ENCODE measurements around the gene UBE3D. TPM values are rescaled to one million over a fixed set of nuclear protein-coding genes. Genes with fewer than 3 reads are reported as not detected.
A peak's percentile ranks its signal among the peaks of the same experiment; 100 is the strongest.
"Not testable (repeated sequence)": the region's sequence is repeated elsewhere in the genome, so short reads cannot be mapped to it uniquely, and the experiment has no call there.

UBE3D gene
- total RNA-seq, 1 donor from 2014 or later = 1.8 TPM

DNA sequence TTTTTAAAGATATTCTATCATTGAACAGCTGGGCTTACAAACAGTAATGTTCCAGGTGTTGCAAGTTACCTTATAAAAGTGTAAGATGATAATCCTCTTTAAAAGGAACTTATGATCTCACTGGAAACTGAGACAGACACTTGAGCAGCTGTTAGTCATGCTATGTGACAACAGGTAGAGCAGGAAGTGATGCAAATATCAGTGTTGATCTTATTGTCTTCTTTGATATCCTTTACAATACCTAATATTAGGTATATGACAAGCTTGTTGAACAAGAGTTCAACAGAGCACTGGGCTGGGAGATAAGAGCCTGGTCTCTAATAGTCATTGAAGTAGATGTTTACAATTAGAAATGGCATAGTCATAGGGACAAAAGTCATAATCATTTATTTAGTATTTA lies 150.0 kb downstream of the UBE3D start:
- no peak for DNase-seq (ENCODE audit: low read depth in 2 of 2)

DNA sequence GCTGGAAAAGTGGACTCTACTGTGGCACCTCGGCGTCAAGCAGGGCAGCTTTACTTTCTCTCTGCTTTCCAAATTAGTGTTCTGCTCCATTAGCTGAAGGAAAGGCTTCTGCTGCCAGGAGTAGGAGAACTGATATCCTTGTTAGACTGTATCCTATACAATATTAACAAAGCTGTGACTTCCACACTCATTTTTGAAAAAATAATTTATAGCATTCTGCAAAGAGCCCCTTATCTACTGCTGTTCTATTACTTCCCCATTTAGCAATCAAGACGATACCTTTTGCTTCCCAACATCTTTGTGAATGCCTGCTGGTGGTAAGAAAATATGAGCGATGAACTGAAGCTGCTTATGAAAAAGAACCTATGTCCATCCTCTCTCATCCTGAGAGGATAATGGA lies 151.1 kb downstream of the UBE3D start:
- DNase-seq (ENCODE audit: low read depth in 2 of 2) = no peak

DNA sequence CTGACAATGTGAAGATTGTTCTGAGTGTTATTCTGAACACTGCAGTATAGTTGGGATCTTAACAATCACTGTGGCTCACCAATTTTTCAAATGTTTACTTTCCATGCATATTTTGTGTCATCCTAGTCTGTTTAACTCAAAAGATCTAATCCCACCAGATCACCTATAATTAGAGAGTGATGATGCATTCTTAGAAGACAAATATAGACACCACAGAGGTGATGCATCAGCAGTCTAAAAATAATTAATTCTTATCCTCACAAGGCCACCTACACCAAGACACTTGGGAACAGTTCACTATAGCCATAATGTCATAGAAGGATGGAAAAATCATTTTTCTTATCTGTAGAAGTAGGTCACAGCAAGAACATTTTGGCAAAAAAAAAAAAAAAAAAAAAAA lies 154.8 kb downstream of the UBE3D start:
- DNase-seq (ENCODE audit: low read depth in 2 of 2) = no peak

DNA sequence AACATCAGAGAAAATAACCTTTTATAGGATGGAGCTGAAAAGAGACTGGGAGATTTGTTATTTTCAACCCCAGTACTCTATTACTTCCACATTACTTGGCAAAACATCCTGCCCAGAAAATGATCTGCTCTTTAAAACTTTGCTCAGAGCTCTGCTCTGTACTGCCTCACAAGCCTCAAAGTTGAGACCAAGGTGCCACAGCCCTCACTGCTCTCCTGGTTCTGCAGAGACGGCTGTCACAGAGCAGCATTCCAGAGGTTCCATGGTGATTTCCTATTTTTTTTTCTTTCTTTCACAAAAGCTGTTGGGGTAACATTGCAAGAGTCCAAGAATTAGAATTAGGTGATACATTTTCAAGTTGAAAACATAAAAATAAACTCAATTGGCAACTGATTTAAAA lies 155.2 kb downstream of the UBE3D start:
- DNase-seq (ENCODE audit: low read depth in 2 of 2) = no peak

DNA sequence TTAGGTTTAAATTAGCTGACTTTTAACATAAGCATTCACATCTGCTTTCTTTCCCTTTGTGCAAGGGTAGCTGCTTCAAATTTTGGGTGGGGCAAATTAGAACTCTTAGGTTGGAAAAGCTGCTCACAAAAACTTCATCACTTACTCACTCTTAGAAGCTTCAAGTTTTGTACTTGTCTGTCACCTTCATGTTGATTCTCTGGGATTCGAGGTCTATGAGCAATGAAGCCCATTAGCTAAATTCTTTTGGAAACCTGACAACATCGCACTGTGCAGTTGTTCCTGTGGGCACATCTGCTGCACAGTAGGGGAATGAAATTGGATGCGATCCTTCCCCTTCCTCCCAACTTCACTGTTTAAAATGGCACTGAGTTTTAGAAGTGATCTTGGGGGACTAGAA lies 156.1 kb downstream of the UBE3D start:
- DNase-seq (ENCODE audit: low read depth in 2 of 2) = no peak

DNA sequence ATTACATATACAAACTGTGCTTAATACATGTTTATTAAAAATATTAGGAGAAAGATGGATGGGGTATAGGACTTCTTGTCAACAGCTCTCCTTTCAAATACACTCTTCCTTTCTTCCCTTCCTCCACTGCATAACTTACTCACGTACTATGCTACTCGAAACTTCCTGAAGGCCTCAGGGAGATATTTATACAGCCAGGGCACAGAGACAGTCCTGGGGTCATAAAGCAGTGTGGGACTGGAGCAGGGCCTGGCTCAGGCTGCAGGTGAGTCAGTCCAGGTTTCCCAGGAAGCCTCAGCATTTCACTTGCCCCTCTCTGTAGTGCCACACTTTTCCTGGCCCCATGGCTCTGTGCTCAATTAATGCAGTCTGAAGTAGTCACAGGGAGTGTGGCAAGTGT lies 157.0 kb downstream of the UBE3D start:
- DNase-seq (ENCODE audit: low read depth in 2 of 2) = no peak

DNA sequence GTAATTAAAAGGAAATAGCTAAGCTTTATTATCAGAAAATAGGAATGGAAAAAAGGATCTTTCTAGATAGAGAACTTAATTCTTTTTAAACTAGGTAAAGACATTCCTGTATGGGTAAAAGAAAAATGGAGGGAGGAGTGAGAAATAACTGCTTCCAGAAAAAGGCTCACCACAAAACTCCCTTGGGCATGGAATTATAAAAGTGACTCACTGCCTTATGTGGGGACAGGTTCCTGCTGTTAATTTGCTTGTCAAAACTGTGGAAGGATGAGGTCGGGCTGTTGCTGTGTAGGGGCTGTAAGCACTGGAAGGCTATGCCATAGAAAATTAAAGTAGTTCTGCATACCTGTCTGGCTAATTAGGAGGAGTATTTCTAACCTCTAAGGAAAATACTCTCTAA lies 158.7 kb downstream of the UBE3D start:
- peak in 1 of 2 donors; percentile 32 for DNase-seq (ENCODE audit: low read depth in 2 of 2)

DNA sequence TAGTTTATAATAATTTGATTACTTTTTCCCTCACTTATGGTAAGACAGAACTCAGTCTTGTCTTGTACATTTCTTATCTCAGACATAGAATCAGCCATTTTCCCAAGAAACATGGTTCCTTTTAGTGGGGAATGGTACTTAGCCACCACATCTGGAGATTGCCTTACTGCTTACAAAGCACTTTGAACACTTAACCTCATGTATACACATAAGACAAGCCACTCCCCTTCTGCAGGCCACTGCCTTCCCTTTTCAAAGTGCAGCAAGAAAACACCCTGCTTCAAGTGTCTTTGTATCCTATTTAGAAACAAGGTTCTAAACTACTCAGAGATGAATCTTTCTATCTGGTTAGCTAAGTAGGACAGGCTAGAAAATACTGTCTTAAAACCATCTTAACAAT lies 159.2 kb downstream of the UBE3D start:
- peak in 1 of 2 donors; percentile 7 for DNase-seq (ENCODE audit: low read depth in 2 of 2)

DNA sequence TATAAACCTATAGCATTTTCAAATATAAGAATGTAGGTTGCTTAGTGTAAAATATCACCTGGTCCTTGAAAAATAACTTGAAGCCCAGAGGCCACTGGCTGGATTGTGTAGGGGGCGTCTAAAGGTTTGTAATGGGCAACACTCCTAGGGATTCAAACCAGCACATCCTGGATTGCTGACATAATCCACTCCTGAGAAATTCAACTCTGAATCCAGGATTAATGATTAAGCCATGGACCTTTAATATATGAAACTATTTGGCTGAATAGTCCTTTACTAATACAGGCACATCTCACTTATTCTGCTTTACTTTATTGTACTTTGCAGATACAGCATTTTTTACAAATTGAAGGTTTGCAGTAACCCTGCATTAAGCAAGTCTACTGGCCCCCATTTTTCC lies 160.8 kb downstream of the UBE3D start:
- DNase-seq (ENCODE audit: low read depth in 2 of 2) = no peak

DNA sequence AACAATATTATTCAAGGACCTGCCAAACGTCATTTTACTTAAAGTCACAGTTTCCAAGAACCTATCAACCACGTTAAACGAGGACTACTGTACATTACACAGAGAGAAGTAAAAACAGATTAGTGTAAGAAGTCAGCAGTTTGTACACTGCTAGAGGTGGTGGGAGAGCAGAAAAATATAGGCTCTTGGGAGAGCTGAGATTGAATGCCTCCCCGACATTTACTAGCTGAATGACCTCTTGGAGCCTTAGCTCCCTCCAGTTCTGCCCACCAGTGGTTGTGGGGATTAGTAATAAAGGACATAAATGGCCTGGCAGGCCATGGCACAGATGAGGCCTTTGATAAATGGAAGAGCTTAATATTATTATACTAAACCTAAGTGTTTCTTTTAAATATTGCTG lies 161.4 kb downstream of the UBE3D start:
- DNase-seq (ENCODE audit: low read depth in 2 of 2) = no peak

DNA sequence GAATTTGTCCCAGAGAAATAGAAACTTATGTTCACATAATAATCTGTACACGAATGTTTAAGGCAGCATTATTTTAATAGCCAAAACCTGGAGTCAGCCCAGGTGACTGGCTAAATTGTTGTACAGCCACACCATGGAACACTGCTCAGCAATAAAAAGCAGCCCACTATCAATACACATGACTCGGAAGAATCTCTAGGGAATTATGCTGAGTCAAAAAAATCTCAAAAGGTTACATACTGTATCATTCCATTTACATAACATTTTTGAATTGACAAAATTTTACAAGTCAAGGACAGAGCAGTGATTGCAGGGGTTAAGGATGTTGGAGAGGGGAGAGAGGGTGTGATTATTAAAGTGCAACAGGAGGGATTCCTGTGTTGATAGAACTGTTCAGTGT lies 163.4 kb downstream of the UBE3D start:
- no peak for DNase-seq (ENCODE audit: low read depth in 2 of 2)

DNA sequence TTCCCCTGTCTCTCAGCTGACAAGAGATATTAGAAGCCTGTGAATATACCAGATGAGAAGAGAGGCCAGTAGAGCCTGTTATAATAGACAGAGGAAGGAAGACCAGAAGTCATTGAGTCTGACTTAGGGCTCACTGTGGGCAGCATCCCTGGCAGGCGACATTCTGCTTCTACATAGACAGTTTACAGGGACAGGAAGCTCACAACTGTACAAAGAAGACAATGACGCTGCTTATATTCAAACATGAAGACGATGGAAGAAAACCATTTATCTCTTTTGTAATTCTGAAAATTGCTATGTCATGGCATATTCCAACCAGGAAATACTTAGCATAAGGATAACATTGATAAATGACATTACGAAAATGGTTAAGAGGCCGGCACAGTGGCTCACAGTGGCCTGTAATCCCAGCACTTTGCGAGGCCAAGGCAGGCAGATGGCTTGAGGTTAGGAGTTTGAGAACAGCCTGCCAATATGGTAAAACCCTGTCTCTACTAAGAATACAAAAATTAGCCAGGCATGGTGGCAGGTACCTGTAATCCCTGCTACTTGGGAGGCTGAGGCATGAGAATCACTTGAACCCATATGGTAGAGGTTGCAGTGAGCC lies 170.9 kb downstream of the UBE3D start:
- DNase-seq (ENCODE audit: low read depth in 2 of 2) = no peak

DNA sequence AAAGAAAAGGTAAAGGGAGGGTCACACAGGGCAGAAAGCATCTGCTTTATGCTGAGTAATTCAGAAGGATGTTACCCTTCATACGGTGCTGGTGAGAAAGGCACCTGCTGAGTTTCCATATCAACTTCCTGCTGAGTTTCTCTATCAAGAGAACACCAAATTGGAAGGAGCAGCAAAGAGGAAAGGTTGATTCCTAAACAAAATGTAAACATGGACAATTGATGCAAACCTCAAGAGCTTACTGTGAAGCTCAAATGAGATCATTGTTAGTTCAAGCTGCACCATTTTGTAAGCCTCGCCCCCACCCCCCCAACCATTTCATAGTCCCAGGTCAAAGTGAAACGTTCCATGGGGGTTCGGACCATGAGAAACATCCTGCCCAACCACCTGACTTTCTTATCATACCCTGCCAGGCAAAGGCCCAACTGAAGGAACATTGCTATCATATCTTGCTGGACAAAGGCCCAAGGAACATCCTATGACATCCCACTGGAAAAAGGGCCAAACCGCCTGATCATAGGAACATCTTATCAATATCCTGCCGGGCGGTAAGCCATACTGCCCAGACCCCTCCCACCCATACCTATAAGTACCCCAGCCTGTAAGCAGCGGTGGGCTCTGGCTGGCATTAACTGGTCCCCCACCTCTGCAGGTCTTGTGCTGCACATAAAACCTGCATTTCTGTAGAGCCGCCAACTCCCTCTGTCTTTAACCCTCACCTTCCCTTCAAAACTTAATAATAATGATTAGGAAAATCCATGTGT lies 171.6 kb downstream of the UBE3D start:
- no peak for DNase-seq (ENCODE audit: low read depth in 2 of 2)

DNA sequence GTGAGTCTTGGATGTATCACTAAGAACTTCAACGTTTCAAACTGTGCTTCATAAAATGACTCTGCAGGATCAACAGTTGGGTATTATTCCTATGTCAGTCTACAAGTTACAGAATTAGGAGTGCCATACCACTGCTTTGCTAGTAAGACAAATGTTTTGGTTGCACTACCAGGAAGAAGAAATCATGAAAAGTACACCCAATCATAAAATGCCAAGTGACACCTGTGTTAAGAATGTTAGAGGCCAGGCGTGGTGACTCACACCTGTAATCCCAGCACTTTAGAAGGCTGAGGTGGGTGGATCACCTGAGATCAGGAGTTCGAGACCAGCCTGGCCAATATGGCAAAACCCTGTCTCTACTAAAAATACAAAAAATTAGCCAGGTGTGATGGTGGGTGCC lies 174.1 kb downstream of the UBE3D start:
- not testable (repeated sequence) for DNase-seq (ENCODE audit: low read depth in 2 of 2)

DNA sequence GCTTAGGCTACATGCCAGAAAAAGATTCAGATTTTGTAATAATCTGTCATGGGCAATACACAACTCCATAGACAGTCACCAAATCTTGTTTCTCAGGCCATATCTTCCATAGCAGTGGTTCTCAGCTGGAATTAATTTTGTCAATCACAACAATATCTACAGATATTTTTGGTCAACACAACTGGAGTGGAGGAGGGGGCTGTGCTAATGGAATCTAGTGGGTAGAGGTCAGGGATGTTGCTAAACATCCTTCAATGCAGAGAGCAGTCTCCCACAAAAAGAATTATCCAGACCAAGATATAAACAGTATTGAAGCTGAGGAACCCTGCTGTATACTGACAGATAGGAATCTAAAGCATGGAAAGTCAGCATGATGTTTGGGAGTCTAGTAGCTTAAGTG lies 174.6 kb downstream of the UBE3D start:
- no peak for DNase-seq (ENCODE audit: low read depth in 2 of 2)

DNA sequence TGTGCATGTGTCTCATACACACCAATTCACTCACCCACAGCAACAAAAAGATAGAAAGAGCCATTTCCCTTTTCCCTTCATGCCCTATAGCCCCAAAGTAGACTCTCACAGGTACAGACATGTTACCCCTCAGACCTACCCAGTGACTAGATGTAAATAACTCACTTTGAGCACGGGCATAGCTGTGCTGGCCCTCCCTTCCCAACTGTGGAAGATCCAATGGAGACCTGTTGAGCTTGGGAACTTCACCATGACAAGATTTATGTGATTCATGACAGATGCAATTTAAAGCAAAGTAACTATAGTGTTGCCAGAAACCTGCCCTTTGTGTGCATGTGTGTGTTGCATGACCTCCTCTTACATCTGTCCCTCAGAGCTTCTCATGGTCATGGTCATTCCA lies 175.4 kb downstream of the UBE3D start:
- DNase-seq (ENCODE audit: low read depth in 2 of 2) = no peak

DNA sequence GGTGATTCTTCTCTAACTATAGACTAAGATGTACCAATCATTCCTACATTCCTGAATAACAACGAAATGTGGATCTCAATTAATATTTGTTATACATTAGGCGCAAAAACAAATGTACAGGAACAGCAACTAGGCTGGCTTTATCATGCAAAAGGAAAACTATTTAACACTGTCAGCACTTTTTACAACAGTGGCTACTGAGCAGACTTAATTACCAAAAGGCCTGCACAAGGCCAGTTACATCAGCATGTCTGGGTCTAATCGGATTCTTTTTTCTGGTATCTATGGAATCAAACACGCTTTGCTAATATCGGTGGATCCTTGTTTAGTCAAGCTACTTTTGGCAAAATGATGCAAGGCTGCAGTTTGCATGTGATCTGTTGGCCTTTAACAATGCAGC lies 176.5 kb downstream of the UBE3D start:
- DNase-seq (ENCODE audit: low read depth in 2 of 2) = no peak

DNA sequence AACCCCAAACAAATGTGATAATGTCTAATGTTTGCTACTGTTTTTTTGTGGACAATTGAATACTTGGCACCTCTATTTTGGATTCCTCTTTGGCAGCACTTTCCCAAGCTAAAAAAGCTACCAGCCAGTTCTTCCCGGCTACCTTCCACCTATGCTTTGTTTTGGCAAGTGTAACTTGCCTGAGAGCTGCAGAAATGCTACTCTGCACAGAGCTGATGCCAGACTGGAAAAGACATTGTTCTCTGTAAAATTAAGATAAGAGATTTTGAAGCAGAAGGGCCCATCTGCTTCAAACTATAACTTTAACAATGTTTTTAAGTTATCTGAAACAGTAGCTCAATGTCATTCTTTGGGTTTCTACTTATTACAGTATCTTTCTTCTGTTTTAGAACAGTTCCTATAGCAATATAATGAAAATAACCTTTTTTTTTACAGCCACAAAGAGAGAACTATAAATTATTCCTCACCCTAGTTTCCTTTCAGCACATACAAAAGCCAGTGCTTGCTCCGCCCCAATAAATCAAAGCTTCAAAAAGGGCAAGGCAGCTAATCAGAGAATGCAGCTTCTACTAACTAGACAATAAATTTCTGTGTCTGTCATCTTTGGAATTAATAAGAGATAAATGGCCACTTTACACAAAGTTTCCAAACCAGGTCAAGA lies 183.1 kb downstream of the UBE3D start:
- DNase-seq (ENCODE audit: low read depth in 2 of 2) = peak in 1 of 2 donors; percentile 66

DNA sequence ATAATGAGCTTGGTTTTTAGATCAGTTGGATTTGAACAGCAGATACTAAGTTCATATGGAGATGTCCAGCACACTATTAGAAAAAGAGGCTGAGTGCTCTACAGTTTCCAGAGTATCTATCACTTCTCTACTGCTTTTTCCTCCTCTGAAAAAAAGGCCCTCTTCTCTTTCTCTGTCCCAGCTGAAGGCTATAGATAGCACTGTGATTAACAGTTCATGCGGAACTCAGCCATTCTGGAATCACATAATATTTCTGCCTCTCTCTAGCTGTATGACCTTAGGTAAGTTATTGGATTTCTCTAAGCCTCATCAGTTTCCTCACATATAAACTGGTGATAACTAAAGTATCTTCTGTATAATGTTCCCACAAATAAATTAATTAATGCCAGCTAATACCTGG lies 184.1 kb downstream of the UBE3D start:
- no peak for DNase-seq (ENCODE audit: low read depth in 2 of 2)

DNA sequence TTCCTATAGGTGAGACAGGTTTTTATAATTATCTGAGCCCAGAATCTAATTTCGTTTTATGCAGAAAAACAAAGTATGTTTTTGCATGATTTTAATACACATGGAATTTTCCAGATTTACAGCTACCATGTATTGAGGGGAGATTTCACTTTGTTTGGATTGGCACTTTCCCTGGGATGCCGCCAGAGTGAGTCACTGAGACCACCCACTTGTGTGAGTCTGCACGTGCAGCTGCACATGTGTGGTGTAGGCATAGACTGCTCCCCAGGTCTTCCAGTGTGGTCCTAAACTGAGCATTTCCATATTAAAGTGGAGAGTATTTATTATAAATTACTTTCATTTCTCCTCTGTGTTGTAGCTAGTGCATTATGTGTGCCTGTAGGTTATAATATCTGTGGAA lies 186.8 kb downstream of the UBE3D start:
- peak in 1 of 2 donors; percentile 95 for DNase-seq (ENCODE audit: low read depth in 2 of 2)

DNA sequence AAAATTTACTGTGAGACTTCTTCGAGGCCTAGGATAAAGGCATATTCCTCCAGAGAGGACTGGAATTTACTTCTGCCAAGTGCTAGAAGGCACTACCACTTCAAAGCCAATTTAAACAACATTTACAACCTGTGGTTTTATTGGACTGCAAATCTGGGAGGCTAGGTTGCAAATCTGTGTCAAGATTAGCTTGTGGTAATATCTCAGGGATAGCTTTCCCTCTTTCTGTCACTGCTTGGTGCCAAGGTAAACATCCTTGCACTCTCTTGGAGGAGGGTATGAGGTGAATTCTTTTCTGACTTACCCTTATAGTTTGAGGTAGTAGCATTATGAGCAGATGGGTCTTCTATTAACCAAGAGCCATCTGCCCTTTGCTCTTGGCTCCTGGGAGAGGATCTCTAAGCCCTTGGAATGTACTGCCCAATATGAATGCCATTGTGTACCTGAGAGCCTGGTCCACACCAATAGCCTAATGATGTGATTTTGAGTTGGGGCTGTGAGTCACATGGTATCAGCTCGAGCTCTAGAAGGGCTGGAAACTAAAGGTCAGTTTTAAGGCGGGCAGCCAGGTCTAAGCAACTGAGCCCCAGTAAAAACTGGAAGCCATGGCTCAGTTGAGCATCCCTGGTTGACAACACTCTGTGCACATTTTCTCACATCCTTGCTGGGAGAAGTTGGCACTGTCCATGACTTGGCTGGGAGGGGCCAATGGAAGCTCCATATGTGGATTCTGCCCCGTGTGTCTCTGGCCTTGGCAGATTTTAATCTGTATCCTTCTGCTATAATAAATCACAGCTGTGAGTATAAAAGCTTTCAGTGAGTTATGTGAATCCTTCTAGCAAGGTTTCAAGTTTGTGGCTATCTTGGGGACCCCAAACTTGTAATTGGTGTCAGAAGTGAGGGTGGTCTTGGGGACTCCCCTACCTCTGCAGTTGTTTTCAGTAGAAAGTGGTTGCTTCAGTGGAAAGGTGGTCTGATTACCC lies 188.1 kb downstream of the UBE3D start:
- no peak for DNase-seq (ENCODE audit: low read depth in 2 of 2)
